ENCODE measurements around the gene MYL2. TPM values are rescaled to one million over a fixed set of nuclear protein-coding genes. Genes with fewer than 3 reads are reported as not detected.

MYL2 gene
- polyA plus RNA-seq, 1 donor (not counting 4 experiments of a cell fraction or from before 2014, with no cell fraction given): 0.08 TPM

GRCh38 chr12:110901401-110901800 lies 19.0 kb downstream of the MYL2 start:
- no peaks in the 10 kb centered on the region for H3K27me3 ChIP-seq (ENCODE audit: control insufficient read depth, extremely low read depth, insufficient read depth, low read length)
- no peaks in the 10 kb centered on the region for H3K79me2 ChIP-seq (ENCODE audit: control insufficient read depth, insufficient read depth, low read length)
- H3K4me1 ChIP-seq (ENCODE audit: control insufficient read depth, extremely low read depth, insufficient read depth, low read length): peaks cover 6% of the 10 kb centered on the region
- no peak overlapping the region for H3K4me3 ChIP-seq (ENCODE audit: control insufficient read depth in 2 of 3, extremely low read depth in 1 of 3, insufficient read depth in 2 of 3, low read depth in 1 of 3, low read length in 3 of 3)
- no peak overlapping the region for H3K4me2 ChIP-seq (ENCODE audit: control insufficient read depth, extremely low read depth, insufficient read depth, low read depth, low read length)
- H4K20me1 ChIP-seq (ENCODE audit: control insufficient read depth, extremely low read depth, insufficient read depth, low read length): no peaks in the 10 kb centered on the region
- H3K27ac ChIP-seq (ENCODE audit: control insufficient read depth, insufficient read depth, low read length): no peak overlapping the region
- no peak for TF ChIP-seq EZH2 (IDR thresholded peaks at IDR 0.05; ENCODE audit: low read length)
- TF ChIP-seq, protein P1, sequence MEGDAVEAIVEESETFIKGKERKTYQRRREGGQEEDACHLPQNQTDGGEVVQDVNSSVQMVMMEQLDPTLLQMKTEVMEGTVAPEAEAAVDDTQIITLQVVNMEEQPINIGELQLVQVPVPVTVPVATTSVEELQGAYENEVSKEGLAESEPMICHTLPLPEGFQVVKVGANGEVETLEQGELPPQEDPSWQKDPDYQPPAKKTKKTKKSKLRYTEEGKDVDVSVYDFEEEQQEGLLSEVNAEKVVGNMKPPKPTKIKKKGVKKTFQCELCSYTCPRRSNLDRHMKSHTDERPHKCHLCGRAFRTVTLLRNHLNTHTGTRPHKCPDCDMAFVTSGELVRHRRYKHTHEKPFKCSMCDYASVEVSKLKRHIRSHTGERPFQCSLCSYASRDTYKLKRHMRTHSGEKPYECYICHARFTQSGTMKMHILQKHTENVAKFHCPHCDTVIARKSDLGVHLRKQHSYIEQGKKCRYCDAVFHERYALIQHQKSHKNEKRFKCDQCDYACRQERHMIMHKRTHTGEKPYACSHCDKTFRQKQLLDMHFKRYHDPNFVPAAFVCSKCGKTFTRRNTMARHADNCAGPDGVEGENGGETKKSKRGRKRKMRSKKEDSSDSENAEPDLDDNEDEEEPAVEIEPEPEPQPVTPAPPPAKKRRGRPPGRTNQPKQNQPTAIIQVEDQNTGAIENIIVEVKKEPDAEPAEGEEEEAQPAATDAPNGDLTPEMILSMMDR (optimal IDR thresholded peaks at IDR 0.05 in 1 of 3, IDR thresholded peaks at IDR 0.05 in 1 of 3, conservative IDR thresholded peaks at IDR 0.05 in 1 of 3; ENCODE audit: extremely low read depth in 1 of 3, insufficient read depth in 2 of 3, low read length in 3 of 3): no peak
- no peak overlapping the region for H2AFZ ChIP-seq (ENCODE audit: control insufficient read depth, low read length)
- no peaks in the 10 kb centered on the region for H3K9me3 ChIP-seq (ENCODE audit: control insufficient read depth, low read depth, low read length)
- H3K9me1 ChIP-seq (ENCODE audit: control insufficient read depth, extremely low read depth, insufficient read depth, low read length): no peaks in the 10 kb centered on the region
- FAIRE-seq (no peak), DNase-seq (ENCODE audit: low read depth, low spot score) (no peak)
- dilution Hi-C loops (cut with MboI; ENCODE audit: extremely low pct_ligation_motif_present, low sequenced_read_pairs): no loop called here
- no peaks in the 10 kb centered on the region for H3K36me3 ChIP-seq (ENCODE audit: control insufficient read depth in 2 of 2, extremely low read depth in 1 of 2, insufficient read depth in 2 of 2, low read length in 2 of 2)
- H3K9ac ChIP-seq (ENCODE audit: control insufficient read depth, extremely low read depth, insufficient read depth, low read length): no peak overlapping the region

DNA sequence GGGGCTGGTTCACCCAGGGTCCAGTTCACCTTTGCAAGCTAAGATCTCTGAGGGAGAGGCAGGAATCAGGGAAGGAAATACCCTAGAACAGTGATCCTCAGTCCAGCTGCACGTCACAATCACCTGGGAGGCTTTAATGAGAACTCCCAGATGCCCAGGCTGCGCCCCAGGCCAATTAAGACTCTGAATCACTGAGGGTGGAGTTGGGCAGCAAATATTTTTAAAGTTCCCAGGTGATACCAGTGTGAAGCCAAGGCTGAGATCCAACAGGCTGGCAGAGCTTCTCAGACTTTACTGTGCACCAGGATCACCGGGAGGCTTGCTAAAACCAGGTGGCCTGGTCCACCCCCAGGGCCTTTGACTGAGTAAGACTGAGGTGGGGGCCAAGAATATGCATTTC lies 23.8 kb downstream of the MYL2 start:
- TF ChIP-seq EZH2 (IDR thresholded peaks at IDR 0.05; ENCODE audit: low read length): no peak
- TF ChIP-seq, protein P1 (optimal IDR thresholded peaks at IDR 0.05 in 1 of 3, IDR thresholded peaks at IDR 0.05 in 1 of 3, conservative IDR thresholded peaks at IDR 0.05 in 1 of 3; ENCODE audit: extremely low read depth in 1 of 3, insufficient read depth in 2 of 3, low read length in 3 of 3): no peak
- no peaks in the 10 kb centered on the region for H3K9me3 ChIP-seq (ENCODE audit: control insufficient read depth, low read depth, low read length)
- dilution Hi-C loops (cut with MboI; ENCODE audit: extremely low pct_ligation_motif_present, low sequenced_read_pairs): no loop called here
- FAIRE-seq: peak; percentile 84
- H3K79me2 ChIP-seq (ENCODE audit: control insufficient read depth, insufficient read depth, low read length): no peaks in the 10 kb centered on the region
- H3K4me1 ChIP-seq (ENCODE audit: control insufficient read depth, extremely low read depth, insufficient read depth, low read length): peaks cover 21% of the 10 kb centered on the region
- no peaks in the 10 kb centered on the region for H3K9me1 ChIP-seq (ENCODE audit: control insufficient read depth, extremely low read depth, insufficient read depth, low read length)
- no peak overlapping the region for H3K4me3 ChIP-seq (ENCODE audit: control insufficient read depth in 2 of 3, extremely low read depth in 1 of 3, insufficient read depth in 2 of 3, low read depth in 1 of 3, low read length in 3 of 3)
- peak; percentile 81 for DNase-seq (ENCODE audit: low read depth, low spot score)
- no peaks in the 10 kb centered on the region for H4K20me1 ChIP-seq (ENCODE audit: control insufficient read depth, extremely low read depth, insufficient read depth, low read length)
- H3K27ac ChIP-seq (ENCODE audit: control insufficient read depth, insufficient read depth, low read length): peak overlapping the region; percentile 66
- no peak overlapping the region for H3K9ac ChIP-seq (ENCODE audit: control insufficient read depth, extremely low read depth, insufficient read depth, low read length)
- no peaks in the 10 kb centered on the region for H3K36me3 ChIP-seq (ENCODE audit: control insufficient read depth in 2 of 2, extremely low read depth in 1 of 2, insufficient read depth in 2 of 2, low read length in 2 of 2)
- H3K4me2 ChIP-seq (ENCODE audit: control insufficient read depth, extremely low read depth, insufficient read depth, low read depth, low read length): peak overlapping the region; percentile 25
- peaks cover 2% of the 10 kb centered on the region for H3K27me3 ChIP-seq (ENCODE audit: control insufficient read depth, extremely low read depth, insufficient read depth, low read length)
- peak overlapping the region; percentile 17 for H2AFZ ChIP-seq (ENCODE audit: control insufficient read depth, low read length)
